ENCODE data around the gene SRPX.

- TF ChIP-seq POLR2A (IDR thresholded peaks at IDR 0.05) (no peak), CTCF (IDR thresholded peaks at IDR 0.05) (no peak)
Measured at GRCh38 chrX:38102875-38103274, 117.8 kb downstream of the SRPX start.

Data from tibial nerve (tissue), 3 donors.